Measurements from ENCODE around the gene BRPF3.

BRPF3 gene

GRCh38 chr6:36235309-36235708, 38.8 kb downstream of the BRPF3 start:
- DNase-seq = no peak

- no peak for DNase-seq
These were observed 39.3 kb downstream of the BRPF3 start for GRCh38 chr6:36235862-36236261.

GRCh38 chr6:36239774-36240173, 43.2 kb downstream of the BRPF3 start:
- no peak for DNase-seq

GRCh38 chr6:36241728-36242127, 45.2 kb downstream of the BRPF3 start:
- no peak for DNase-seq

GRCh38 chr6:36242161-36242560, 45.6 kb downstream of the BRPF3 start:
- DNase-seq = no peak

- no peak for DNase-seq
These were observed 46.1 kb downstream of the BRPF3 start for GRCh38 chr6:36242626-36243025.

- no peak for DNase-seq
These were observed 47.1 kb downstream of the BRPF3 start for GRCh38 chr6:36243562-36244212.

GRCh38 chr6:36244641-36245280, 48.2 kb downstream of the BRPF3 start:
- no peak for DNase-seq

GRCh38 chr6:36245572-36246061, 49.1 kb downstream of the BRPF3 start:
- no peak for DNase-seq

- DNase-seq = no peak
These were observed 50.1 kb downstream of the BRPF3 start for GRCh38 chr6:36246506-36247268.

GRCh38 chr6:36247693-36248092, 51.1 kb downstream of the BRPF3 start:
- DNase-seq = no peak

GRCh38 chr6:36248980-36249379, 52.4 kb downstream of the BRPF3 start:
- no peak for DNase-seq

GRCh38 chr6:36249536-36249935, 53.0 kb downstream of the BRPF3 start:
- DNase-seq = no peak

GRCh38 chr6:36252005-36252404, 55.5 kb downstream of the BRPF3 start:
- DNase-seq = no peak

- DNase-seq = no peak
These were observed 67.0 kb downstream of the BRPF3 start for GRCh38 chr6:36263390-36264000.

- DNase-seq = no peak
These were observed 69.2 kb downstream of the BRPF3 start for GRCh38 chr6:36265744-36266143.

GRCh38 chr6:36266913-36267644, 70.5 kb downstream of the BRPF3 start:
- DNase-seq = no peak

GRCh38 chr6:36267731-36268477, 71.4 kb downstream of the BRPF3 start:
- no peak for DNase-seq

- DNase-seq = no peak
These were observed 72.1 kb downstream of the BRPF3 start for GRCh38 chr6:36268478-36269275.

- no peak for DNase-seq
These were observed 73.5 kb downstream of the BRPF3 start, which contains the start of gene PNPLA1 for GRCh38 chr6:36269834-36270705. TSS of gene PNPLA1 (plus strand) at chr6:36270060. CDS start at chr6:36270460, 400 bp downstream.

Measured in activated CD4-positive, CD25-positive, alpha-beta regulatory T cell (primary cell).